Glutamatergic neuron (in vitro differentiated cells): ENCODE measurements around the gene ZNF750. TPM values are rescaled to one million over a fixed set of nuclear protein-coding genes. Genes with fewer than 3 reads are reported as not detected.

Experiments used
- DNase-seq: peaks from one replicate; pipeline ENCODE4 v3.0.0; 2022
- H3K27ac Mint-ChIP-seq: one replicate; pipeline ENCODE4 v1.8.0; 2020; ENCODE audit warnings: mild to moderate bottlenecking, mixed read lengths, inconsistent platforms; ENCODE audit not compliant: unreplicated experiment
- H3K27me3 Mint-ChIP-seq: one replicate; pipeline ENCODE4 v1.8.0; 2020; ENCODE audit warnings: mild to moderate bottlenecking, moderate library complexity, mixed read lengths, inconsistent platforms; ENCODE audit not compliant: unreplicated experiment
- H3K36me3 Mint-ChIP-seq: one replicate; pipeline ENCODE4 v1.8.0; 2020; ENCODE audit warnings: mild to moderate bottlenecking, mixed read lengths, inconsistent platforms; ENCODE audit not compliant: unreplicated experiment
- H3K4me1 Mint-ChIP-seq: one replicate; pipeline ENCODE4 v1.8.0; 2020; ENCODE audit warnings: mild to moderate bottlenecking, low read depth, mixed read lengths, inconsistent platforms; ENCODE audit not compliant: unreplicated experiment
- H3K4me3 Mint-ChIP-seq: one replicate; pipeline ENCODE4 v1.8.0; 2020; ENCODE audit warnings: mild to moderate bottlenecking, mixed read lengths, inconsistent platforms; ENCODE audit not compliant: unreplicated experiment
- H3K9me3 Mint-ChIP-seq: one replicate; pipeline ENCODE4 v1.8.0; 2020; ENCODE audit warnings: mild to moderate bottlenecking, moderate library complexity, mixed read lengths, inconsistent platforms; ENCODE audit not compliant: unreplicated experiment
- total RNA-seq: library from RNA; stranded (reverse); fragmentation: NEBNext Ultra II Directional; extraction: Animal tissue kit (Norgen Biotek cat#: 25700); gene quantifications from one replicate; pipeline ENCODE4 v1.2.1, GENCODE V29; 2021; ENCODE audit not compliant: unreplicated experiment
- TF ChIP-seq, protein P1 (sequence below): fragments of 200-600 bp; sonication (generic); IDR thresholded peaks from one replicate; pipeline ENCODE4 v1.5.0; 2021; ENCODE audit not compliant: partially characterized antibody, unreplicated experiment

The ZNF750 gene
- total RNA-seq, 1 donor from 2014 or later = 1.4 TPM

- Mint-ChIP-seq H3K36me3 (peaks cover 14% of the 10 kb centered on the region), H3K4me3 (no peak overlapping the region), H3K9me3 (peaks cover 7% of the 10 kb centered on the region), H3K27me3 (peaks cover 11% of the 10 kb centered on the region), H3K27ac (no peak overlapping the region), H3K4me1 (peaks cover 16% of the 10 kb centered on the region)
- DNase-seq = no peak
- TF ChIP-seq, protein P1, sequence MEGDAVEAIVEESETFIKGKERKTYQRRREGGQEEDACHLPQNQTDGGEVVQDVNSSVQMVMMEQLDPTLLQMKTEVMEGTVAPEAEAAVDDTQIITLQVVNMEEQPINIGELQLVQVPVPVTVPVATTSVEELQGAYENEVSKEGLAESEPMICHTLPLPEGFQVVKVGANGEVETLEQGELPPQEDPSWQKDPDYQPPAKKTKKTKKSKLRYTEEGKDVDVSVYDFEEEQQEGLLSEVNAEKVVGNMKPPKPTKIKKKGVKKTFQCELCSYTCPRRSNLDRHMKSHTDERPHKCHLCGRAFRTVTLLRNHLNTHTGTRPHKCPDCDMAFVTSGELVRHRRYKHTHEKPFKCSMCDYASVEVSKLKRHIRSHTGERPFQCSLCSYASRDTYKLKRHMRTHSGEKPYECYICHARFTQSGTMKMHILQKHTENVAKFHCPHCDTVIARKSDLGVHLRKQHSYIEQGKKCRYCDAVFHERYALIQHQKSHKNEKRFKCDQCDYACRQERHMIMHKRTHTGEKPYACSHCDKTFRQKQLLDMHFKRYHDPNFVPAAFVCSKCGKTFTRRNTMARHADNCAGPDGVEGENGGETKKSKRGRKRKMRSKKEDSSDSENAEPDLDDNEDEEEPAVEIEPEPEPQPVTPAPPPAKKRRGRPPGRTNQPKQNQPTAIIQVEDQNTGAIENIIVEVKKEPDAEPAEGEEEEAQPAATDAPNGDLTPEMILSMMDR = no peak
Observed at GRCh38 chr17:82831818-82832200, 8.0 kb downstream of the ZNF750 start.

- no peak for DNase-seq
- Mint-ChIP-seq H3K27ac (no peak overlapping the region), H3K27me3 (peaks cover 11% of the 10 kb centered on the region), H3K9me3 (peaks cover 7% of the 10 kb centered on the region), H3K4me1 (peaks cover 13% of the 10 kb centered on the region), H3K4me3 (no peak overlapping the region), H3K36me3 (peaks cover 14% of the 10 kb centered on the region)
- TF ChIP-seq, protein P1 = no peak
Observed at GRCh38 chr17:82831041-82831817, 8.6 kb downstream of the ZNF750 start.

DNA sequence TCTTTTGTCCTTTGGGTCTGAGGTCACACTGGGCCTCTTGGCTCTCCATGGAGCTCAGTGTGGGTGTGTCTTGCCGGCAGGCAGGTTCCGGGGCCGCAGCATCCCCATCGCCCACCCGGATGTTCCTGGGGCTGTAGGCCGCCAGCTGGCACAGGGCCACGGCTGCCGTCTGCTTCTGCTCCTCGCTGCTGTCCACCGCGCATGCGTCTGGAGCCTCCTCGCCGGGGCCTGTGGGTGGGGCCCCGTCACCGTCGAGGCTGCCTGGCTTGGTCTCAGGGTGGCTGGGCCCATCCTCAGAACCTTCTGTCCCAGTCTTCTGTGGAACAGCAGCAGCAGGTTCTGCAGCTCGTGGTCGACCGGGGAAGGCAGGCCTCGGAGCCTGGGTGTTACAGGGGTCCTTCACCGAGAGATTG, 9.6 kb downstream of the ZNF750 start:
- Mint-ChIP-seq H3K36me3 (peaks cover 14% of the 10 kb centered on the region), H3K27me3 (peaks cover 11% of the 10 kb centered on the region), H3K4me3 (no peak overlapping the region), H3K4me1 (peaks cover 8% of the 10 kb centered on the region), H3K9me3 (peaks cover 7% of the 10 kb centered on the region), H3K27ac (no peak overlapping the region)
- TF ChIP-seq, protein P1 = no peak
- DNase-seq = no peak

DNA sequence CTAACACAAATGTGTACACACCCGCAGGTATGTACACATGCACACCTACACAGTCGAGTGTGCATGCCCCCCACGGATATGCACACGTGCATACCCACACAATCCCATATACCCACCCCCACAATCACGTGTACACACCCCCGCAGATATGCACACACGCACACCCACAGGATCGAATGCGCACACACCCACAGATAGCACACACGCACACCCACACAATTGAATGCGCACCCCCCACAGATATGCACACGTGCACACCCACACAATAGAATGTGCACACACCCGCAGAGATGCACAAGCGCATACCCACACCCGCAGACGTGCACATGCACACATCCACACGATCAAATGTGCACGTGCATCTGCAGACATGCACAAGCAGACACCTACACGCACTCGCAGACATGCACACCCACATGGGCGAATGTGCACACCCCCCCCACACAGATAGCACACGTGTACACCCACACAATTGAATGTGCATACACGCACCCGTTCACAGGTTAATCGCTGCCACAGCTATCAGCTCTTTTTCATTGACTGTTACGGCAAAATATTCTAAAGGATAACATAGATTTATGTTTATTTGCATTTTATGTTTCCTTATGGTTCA, 10.8 kb downstream of the ZNF750 start:
- peaks cover 7% of the 10 kb centered on the region for H3K9me3 Mint-ChIP-seq
- H3K27me3 Mint-ChIP-seq = peaks cover 11% of the 10 kb centered on the region
- TF ChIP-seq, protein P1 = no peak
- H3K4me3 Mint-ChIP-seq = no peak overlapping the region
- H3K36me3 Mint-ChIP-seq = peaks cover 14% of the 10 kb centered on the region
- H3K27ac Mint-ChIP-seq = no peak overlapping the region
- no peak for DNase-seq
- peaks cover 8% of the 10 kb centered on the region for H3K4me1 Mint-ChIP-seq

DNA sequence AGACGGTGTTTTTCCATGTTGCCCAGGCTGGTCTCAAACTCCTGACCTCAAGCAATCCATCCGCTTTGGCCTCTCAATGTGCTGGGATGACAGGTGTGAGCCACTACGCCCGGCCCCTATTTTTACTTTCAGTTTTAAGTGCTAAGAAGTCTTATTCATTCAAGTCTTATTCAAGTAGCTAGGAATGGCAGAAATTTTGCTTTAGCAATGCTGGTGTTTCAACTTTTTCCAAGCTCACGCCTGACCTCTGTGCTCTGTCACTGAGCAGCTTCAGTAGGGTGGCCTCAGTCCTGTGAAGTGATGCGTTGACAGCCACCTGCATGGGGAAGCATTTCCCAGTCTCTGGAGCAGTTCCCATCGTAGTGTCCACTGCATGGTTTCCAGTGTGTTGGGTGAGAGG, 12.9 kb downstream of the ZNF750 start:
- Mint-ChIP-seq H3K27me3 (peaks cover 10% of the 10 kb centered on the region), H3K4me1 (peaks cover under 1% of the 10 kb centered on the region), H3K4me3 (no peak overlapping the region), H3K36me3 (peaks cover 18% of the 10 kb centered on the region), H3K27ac (no peak overlapping the region), H3K9me3 (peaks cover 7% of the 10 kb centered on the region)
- DNase-seq = no peak
- TF ChIP-seq, protein P1 = no peak
